Ovary (tissue), 3 donors: ENCODE results near the gene PZP.

Source experiments
- CTCF ChIP-seq, 3 donors: fragments of 450-650 bp in 2 of 3; fragments of 200-600 bp in 1 of 3; IDR thresholded peaks; one replicate each; pipeline versions ENCODE4 v1.5.1 to v1.8.0; 2016 to 2022; ENCODE audit warnings: antibody characterized with exemption in 3 of 3, mild to moderate bottlenecking in 1 of 3
- POLR2A ChIP-seq: fragments of 450-650 bp; IDR thresholded peaks from one replicate; pipeline ENCODE4 v1.6.1; 2017; ENCODE audit warnings: antibody characterized with exemption, mild to moderate bottlenecking, moderate library complexity
- donor health status: DM: no; HTN: no; CAD: no.

- TF ChIP-seq CTCF (IDR thresholded peaks at IDR 0.05) (no peak), POLR2A (no peak)
These were observed 104.1 kb downstream of the PZP start for GRCh38 chr12:9104087-9104486.
